Measurements from ENCODE around the gene DTD2.

DTD2 gene

DNA sequence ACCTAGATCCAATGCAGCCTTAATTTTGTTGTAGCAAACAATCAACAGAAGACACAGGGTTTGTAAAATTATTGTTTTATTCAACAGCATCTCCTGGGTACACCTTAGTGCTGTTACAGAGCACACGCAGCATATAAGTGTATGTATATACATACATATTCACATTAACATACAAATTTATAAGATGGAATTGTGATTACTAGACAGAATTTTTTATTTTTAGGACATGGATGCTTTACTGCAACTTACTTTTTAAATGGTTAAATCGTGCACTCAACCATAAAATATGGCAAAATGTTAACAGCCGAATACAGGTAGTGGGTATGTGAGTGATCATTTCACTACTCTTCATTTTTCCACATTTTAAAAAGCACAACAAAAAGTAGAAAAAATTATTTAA lies 53.6 kb downstream of the DTD2 start:
- no peak for DNase-seq

DNA sequence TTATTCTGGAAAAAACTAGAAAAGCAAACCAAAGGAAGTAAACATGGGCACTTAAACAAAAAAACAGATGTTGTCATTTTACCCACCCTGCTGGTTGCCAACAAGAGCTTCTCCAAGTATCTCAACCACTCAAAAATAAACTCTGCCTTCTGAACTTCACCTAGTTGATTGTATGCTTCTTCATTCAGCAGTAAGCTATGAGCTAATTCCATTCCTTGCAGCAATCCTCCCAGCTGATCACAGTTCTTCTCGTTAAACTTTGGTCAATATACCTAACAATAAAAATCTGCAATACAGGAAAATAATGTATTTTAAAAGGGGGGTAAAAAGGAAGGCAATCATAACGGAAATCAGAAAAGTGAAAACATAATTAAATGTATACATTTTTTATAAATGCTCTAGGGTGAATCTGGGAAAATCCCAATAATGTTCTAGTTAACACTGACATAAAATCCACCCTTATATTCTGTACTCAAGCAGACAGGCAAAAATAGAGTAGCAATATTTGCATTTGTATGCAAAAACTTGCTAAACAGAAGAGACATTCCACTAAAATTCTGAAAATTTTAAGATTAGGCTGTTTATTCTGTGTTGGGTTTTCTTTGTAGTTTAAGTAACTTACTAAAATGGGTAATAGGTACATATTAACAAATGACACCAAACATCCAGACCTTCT lies 54.4 kb downstream of the DTD2 start:
- DNase-seq = no peak

DNA sequence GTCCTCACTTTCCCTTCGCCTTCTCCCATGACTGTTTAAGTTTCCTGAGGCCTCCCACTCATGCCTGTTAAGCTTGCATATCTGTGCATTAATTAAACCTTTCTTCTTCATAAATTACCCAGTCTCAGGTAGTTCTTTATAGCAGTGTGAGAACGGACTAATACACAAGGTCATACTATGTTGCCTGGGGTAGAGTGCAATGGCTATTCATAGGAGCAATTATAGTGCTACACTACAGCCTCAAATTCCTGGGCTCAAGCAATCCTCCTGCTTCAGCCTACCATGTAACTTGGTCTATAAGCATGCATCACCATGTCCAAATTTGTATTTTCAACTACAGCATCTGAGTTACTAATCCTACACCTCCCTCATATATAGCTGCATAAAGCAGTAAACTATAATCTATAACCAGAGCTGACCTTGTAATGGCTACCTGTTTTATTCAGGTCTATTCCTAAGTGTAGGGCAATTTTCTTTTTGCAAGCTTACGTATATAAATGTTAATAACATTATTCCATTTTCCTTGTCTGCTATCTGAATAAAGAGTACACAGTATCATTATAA lies 55.9 kb downstream of the DTD2 start:
- no peak for DNase-seq

DNA sequence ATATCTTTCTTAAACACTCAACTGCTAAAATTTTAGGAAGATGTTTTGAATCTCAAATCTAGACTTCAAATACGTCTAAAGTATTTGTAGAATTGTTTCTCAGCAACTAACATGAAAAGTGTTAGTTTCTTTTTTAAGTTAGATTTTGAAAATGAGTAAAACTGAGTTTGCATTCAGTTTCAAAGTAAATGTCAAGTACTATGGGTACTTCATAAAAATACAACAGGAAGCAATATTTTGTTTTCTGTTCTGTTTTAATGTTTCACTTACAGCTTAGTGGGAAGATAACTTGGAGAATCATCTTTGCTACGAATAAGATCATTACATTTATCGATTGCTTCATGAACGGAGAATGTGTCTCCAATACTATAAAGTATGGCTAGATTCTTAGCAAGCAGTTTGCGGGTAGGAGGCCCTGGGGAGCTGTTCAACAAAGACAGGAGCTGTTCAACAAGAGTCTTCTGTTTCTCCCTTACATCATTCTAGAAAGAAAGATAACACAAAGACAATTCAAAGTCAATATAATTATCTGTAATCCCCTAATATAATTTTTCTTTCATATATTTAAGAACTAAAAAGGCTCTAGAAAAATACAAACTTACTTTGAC lies 57.2 kb downstream of the DTD2 start:
- DNase-seq = no peak

Measured in NCI-H1105 treated with DMSO at 0.1 percent for 48 hours (cell line).